RPMI8226 (cell line): Measurements from ENCODE around the gene GGACT.
"Not testable (repeated sequence)": the region's sequence is repeated elsewhere in the genome, so short reads cannot be mapped to it uniquely, and the experiment has no call there.

ENCODE experiments used
- DNase-seq: peaks from one replicate; pipeline ENCODE4 v3.0.0-alpha.2; 2015

The GGACT gene

DNA sequence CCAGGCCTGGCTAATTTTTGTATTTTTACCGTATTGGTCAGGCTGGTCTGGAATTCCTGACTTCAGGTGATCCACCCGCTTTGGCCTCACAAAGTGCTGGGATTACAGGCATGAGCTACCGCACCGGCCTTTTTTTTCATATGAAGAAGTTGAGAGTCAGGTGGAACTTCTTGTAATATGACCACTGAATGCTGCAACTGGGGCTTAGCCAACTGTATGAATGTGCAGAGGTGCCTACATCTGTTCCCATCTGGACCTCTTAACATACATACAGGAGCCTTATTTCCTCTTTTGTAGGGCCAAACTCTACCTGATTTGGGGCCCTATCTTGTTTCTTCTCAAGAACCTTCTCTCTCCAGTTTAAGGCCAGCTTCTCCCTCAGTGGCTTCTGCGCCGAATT lies 11.9 kb upstream of the GGACT start:
- no peak for DNase-seq

- no peak for DNase-seq
Measured at GRCh38 chr13:100597253-100597652, 8.7 kb upstream of the GGACT start.

DNA sequence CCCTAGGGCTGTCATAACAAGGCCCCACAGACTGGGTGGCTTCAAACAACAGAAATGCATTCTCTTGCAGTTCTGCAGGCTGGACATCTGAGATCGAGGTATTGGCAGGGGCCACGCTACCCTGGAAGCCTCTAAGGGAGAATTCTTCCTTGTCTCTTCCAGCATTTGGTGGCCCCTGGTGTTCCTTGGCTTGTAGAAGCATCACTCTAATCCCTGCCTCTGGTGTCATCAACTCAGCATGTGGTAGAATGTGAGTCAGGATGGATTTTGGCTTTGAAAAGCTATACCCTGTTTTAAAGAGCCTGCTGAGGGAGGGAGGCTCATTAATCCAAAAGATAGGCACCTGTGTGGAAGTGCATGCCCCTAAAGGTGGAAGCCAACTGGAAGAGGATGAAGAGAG lies 7.9 kb upstream of the GGACT start:
- no peak for DNase-seq

GRCh38 chr13:100594731-100595130 lies 6.1 kb upstream of the GGACT start:
- no peak for DNase-seq

DNA sequence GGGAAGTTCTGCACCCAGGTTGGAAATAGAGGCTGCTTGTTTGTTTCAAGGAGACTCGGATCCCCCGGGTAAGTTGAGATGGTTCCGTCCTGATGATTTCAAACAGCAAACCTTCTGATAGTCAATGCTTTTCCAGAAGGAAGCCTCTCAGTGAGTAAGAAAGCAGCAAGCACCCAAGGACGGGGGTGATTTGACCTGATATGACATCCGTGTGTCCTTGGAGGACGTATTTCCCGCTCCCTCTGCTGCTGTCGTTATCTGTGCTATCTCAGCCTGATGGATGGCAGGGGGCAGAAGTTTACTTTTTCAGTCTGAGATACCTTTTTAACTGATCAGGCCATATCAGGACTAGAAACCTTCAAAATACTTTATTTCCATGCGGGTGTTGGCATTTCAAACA lies 5.7 kb upstream of the GGACT start:
- no peak for DNase-seq

- DNase-seq, result no peak
Measured at GRCh38 chr13:100589178-100589725, 663 bp upstream of the GGACT start.

DNA sequence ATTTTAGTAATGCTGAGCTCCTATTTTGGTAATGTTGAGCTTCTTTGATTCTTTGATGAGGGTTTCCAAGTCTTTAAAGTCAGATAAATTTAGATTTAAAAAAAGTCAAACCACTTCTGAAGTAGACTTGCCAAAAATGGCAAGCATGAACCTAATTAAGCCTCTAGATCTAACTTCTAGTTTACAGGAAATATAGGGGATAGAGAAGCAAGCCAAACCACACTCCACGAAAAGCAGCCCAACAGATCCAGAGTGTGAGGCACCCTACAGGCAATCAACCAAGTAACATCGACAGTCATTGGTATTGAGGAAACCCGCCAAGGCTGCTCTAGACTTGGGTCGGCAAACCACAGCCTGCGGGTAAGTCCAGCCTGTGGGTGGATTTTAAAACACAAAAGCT lies 3.7 kb downstream of the GGACT start:
- DNase-seq, result no peak

DNA sequence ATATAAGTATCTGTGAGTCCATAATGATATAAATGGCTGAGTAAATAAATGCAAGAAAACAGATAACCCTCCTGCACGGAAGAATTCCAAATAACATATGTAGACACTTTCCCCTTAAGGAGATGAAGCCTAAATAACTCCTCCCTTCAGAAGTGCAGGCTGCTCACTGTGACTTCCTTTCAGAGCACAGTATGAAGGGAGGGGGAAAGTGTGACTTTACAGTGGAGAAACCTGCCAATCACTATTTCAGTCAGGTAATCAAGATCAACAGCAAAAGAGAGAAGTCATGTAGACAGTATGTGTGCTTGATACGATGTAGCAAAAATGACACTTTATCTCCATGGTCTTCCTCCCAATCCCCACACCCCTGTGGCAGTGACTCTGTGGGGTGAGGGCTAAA lies 7.1 kb downstream of the GGACT start:
- DNase-seq, result no peak

DNA sequence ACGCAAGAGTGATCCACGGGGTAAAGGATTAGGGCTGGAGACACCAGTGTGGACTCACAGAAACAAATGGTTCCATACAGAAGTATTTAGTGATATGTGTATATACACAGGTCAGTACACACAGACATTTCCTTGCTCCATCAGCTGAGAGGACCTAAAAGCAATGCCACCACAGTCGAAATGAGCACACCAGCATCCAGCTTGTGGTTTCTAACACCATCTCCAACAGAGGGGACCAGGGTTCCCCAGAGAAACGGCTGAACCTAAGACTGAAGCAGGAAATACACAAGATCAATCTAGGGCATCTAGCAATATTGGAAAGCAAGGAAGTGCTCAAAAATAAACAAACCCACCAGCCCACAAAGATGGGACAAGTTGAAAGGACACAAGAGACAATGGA lies 7.6 kb downstream of the GGACT start:
- no peak for DNase-seq

GRCh38 chr13:100580045-100580444 lies 8.5 kb downstream of the GGACT start:
- DNase-seq, result no peak

DNA sequence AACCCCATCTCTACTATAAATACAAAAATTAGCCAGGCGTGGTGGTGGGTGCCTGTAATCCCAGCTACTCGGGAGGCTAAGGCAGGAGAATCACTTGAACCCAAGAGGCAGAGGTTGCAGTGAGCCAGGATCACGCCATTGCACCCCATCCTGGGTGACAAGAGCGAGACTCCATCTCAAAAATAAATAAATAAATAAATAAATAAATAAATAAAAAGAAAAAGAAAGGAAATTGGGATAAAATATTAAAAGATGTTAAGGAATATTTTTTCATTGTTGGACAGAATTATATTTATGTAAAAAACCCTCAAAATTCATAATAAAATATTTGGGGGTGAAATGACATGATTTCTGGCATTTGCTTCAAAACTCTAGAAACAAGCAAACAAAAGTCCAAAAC lies 11.3 kb downstream of the GGACT start:
- not testable (repeated sequence) for DNase-seq

- peak; percentile 70 for DNase-seq
Measured at GRCh38 chr13:100573121-100573520, 15.5 kb downstream of the GGACT start.

DNA sequence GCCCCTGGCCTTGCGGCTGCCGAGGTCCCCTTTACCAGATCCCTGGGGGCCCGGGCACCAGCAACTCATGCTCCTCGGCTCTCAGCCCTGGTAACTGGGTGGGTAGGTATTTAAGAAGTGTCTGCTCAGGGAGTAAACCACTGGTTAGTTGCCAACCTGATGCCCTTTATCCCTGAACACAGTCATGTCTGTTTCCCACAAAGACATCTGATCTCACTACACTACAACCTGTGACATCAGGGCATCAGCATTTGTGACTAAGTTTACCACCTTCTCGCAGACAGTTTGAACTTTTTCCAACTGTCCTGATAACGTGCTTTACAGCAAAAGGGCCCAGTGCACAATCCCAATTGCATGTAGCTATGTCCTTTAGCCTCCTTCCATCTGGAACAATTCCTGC lies 22.0 kb downstream of the GGACT start:
- no peak for DNase-seq

DNA sequence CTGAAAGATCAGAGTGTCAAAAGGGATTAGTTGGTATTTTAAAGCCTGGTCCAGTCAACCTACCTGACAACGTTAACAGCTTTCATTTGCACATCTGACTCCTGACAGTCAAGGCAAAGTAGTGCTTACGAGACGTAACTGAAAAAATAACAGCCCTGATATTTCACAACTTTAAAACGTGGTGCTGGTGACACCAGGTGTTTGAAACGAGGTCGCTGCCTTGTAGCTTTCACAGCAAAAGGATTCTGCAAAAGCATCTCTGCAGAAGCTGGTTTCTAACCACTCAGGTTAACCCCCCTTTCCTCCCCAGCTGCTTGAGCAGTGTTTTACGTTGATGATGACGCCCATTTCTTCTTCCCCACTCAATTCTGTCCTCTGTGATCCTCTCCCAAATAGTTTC lies 23.3 kb downstream of the GGACT start:
- DNase-seq, result no peak

DNA sequence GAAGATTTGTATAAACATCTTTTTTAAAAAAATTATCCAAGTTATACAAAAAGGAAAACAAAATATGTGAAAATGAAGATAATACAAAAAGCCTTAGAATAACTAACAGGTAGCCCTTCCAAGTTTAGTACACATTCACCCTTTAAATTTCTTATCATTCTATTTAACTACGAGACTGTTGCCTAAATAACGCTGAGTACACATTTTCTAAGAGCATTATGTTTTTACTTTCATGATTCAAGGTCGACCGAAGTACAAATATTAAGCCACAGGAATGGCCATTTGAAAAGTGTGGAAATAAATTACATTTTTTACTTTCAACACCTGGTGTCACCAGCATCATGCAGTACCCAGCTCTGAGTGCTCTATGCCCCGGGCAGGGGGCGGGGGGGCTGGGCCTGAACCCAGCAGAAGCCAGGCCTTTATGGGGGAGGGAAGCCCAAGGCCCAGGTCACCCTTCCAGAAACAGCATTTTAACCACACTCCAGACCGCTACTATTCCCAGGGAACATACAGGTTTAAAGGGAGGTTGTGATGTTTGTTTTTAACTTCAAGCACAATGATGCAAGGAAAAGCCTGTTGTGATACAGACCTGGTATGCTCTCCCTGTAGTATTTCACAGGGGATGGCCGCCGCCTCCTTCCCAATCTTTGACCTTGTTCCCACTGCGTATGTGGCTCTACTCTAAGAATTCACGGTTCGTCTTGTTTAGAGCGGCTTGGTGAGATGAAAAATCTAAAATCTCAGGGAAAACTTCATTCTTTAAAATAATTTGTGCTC lies 24.0 kb downstream of the GGACT start:
- no peak for DNase-seq

DNA sequence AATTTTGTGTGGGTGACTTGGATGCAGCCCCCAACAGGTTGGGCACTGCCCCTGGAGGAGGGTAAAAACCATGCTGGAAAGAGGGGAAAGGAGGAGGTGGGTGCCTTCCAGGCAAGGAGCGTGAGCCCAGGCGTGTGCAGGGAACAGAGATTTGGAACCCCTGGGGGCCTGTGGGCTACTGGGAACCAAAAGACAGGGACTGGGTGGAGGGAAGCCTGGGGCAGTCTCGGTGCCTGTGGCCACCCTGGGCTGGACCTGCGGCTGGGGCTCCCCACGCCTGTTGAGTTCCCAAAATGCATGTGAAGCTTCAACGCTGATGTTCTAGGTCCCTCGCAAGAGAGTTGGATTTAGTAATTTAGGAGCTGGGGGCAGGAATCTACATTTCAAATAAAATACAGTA lies 24.8 kb downstream of the GGACT start:
- DNase-seq, result no peak

DNA sequence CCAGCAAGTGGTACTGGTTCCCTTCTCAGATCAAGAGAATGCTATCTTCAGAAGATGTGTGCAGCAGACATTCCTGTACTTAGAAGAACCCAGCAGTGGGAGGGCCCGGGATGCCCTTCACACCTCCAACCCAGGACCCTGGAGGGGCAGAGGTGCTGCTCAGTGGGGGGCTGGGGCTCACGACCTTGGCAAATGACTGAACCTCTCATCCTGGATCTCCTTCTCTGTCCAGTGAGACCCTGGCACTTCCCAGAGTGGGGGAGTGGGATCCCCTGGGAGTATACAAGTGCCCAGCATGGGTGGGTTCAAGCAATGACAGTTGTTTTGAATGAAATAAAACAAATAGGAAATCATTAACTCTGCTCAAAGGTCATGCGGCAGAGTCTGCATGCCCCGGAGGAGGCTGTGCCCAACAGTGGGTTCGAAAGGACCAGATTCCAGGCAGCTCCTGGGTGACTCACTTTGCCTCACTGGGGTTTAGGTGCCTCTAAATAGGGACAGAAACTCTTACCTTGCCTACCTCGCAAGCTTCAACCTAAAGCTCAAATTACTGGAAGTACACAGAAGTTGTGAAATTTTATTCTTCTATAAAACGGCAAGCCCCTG lies 26.9 kb downstream of the GGACT start:
- DNase-seq, result no peak

GRCh38 chr13:100561158-100561499 lies 27.5 kb downstream of the GGACT start:
- no peak for DNase-seq

GRCh38 chr13:100560498-100561157 lies 28.0 kb downstream of the GGACT start:
- no peak for DNase-seq

DNA sequence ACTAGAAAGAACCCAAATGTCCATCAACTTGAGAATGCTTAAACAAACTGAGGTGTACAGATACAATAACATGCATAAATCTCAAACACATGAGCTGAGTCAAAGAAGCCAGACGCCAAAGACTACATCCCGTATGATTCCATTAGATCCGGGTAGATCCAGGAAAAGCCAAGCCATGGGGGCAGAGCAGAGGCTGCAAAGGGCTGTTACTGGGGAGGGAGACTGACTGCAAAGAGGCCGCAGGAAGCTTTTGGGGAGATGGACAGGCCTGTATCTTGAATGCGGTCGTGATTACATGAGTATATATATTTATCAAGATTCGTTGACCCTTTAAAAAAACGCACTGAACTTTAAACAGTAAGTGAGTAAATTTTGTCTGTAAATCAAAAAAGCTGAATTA lies 28.7 kb downstream of the GGACT start:
- DNase-seq, result no peak

DNA sequence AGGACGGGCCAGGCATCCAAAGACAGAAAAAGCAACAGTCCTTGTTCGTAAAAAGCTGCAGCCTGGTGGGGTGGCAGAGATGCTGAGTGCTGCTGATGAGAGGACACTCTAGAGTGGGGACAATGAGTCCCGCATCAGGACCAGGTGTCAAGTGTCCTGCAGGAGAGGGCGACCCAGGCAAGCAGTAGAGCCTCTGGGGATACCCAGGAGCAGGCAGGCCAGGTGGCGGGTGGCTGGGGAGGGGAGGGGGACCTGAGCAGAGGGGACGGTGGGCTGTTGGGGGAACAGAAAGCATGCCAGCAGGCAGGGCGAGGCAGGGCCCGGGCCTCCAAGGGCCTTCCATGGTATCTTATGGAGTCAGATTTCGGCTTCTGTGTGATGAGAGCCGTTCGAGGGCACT lies 35.8 kb downstream of the GGACT start:
- no peak for DNase-seq

GRCh38 chr13:100549316-100549715 lies 39.3 kb downstream of the GGACT start:
- no peak for DNase-seq

DNA sequence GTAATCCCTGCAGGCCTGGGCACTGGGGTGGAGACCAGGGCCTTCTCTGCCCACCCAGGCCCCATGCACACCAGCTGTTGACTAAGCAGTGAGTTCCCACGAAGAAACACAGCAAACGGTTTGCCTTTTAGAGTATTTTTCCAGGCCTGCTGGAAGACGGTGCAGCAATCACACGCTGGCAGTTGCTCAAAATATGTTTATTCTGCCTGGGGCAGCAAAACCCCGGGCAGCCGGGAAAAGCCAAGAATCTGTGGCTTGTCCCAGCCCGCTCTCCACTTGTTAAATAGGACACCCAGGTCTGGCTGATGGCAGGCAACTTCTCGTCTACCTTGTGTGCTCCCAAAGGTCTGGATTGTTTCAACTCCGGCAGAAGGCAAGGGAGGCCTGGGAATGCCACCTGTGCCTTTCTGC lies 40.8 kb downstream of the GGACT start:
- no peak for DNase-seq

- no peak for DNase-seq
Measured at GRCh38 chr13:100546713-100547405, 41.7 kb downstream of the GGACT start.
